Measurements from ENCODE around the gene AQP6. TPM values are rescaled to one million over a fixed set of nuclear protein-coding genes. Genes with fewer than 3 reads are reported as not detected.

Gene AQP6, protein sequence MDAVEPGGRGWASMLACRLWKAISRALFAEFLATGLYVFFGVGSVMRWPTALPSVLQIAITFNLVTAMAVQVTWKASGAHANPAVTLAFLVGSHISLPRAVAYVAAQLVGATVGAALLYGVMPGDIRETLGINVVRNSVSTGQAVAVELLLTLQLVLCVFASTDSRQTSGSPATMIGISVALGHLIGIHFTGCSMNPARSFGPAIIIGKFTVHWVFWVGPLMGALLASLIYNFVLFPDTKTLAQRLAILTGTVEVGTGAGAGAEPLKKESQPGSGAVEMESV
- polyA plus RNA-seq (2013) = 0.21 TPM

DNA sequence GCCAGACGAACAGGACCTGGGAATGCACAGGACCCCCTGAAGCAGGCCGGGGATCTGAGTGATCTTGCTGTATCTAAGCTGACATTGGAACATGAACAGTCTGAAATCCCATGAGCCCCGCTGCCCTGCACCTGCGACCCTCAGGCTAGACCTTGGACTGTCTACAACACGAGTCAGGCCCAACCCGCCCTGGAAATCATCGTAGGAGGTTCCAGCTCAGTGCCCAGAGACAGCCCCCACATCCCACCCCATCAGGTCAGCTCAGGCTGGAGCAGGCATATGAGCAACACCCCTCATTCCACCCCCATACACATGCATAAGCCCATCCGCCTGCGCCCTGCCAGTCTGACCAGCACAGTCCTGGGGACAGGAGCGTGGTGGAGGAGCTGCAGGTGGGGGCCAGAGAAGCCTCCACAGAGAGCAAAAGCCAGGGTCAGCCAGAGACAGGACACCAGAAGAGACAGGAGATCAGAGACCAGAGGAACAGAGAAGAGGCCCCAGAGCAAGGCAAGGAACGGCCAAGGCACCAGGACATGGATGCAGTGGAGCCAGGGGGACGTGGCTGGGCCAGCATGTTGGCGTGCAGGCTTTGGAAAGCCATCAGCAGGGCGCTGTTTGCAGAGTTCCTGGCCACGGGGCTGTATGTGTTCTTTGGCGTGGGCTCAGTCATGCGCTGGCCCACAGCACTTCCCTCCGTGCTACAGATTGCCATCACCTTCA, at the start of gene AQP6:
Gene AQP6 (plus strand): TSS at position 307 of the 720 bp plus-strand sequence. CDS start 227 bp downstream, at position 534.
- no peak within 1 kb of the TSS for H3K4me3 ChIP-seq (ENCODE audit: control insufficient read depth in 1 of 7, extremely low read depth in 1 of 7, insufficient read depth in 4 of 7, low read depth in 2 of 7, low read length in 6 of 7)
- H3K27ac ChIP-seq (ENCODE audit: insufficient read depth in 1 of 2, low read depth in 1 of 2, low read length in 2 of 2, poor library complexity in 1 of 2, severe bottlenecking in 2 of 2) = no peak within 1 kb of the TSS
- WGBS (ENCODE audit: insufficient coverage) = 92% methylated on average over 18 of the region's 18 CpGs
- peaks cover 0 to 2% (median 0%) of the 10 kb centered on the region in 5 experiments for H3K27me3 ChIP-seq (replicated peaks in 2 of 5; ENCODE audit: control insufficient read depth in 4 of 5, insufficient read depth in 5 of 5, low read length in 4 of 5)
- no peak for DNase-seq
- no peaks in the 10 kb centered on the region for H3K36me3 ChIP-seq (ENCODE audit: control insufficient read depth in 4 of 4, insufficient read depth in 4 of 4, low read length in 3 of 4)
- peaks cover 0 to 24% (median 21%) of the 10 kb centered on the region in 4 experiments for H3K4me1 ChIP-seq (ENCODE audit: control extremely low read depth in 1 of 4, control insufficient read depth in 4 of 4, insufficient read depth in 4 of 4, low read length in 3 of 4)
- H3K9me3 ChIP-seq (ENCODE audit: control extremely low read depth in 1 of 5, control insufficient read depth in 4 of 5, insufficient read depth in 2 of 5, low read depth in 1 of 5, low read length in 4 of 5) = no peaks in the 10 kb centered on the region
- ChIA-PET CTCF (interaction anchor here (1.4 to 12.6 kb wide), 4 partner anchors 10 to 94 kb away, joined by 4 to 209 read pairs (median 72); no protein-coding TSS in a partner anchor), POLR2A (no interaction called here)

DNA sequence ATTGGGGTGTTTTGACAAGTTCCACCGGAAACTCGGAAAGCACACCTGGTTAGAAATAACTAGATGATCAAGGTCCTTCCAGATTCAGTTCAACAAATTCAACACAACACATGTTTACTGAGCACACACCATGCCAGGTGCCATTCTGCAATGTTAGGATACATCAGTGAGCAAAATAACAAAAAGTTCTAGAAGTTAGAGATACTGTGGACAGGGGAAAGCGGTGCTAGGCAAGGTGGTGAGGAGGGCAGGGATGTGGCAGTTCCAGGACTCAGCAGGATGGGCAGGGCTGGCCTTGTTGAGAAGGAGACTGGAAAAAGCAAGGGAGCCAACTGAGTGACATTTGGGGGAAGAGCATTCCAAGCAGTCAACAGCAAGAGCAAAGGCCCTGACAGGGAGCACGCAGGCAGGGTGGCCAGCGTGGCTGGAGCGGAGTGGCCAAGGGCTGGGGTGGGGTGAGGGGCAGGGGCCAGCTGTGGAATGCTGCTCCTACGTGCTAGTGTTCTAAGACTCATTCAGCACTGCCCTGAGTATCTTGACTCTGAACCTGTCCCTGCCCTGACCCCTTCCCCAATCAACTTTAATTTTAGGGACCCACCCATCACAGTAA, 49.6 kb upstream of the AQP6 start:
- POLR2A ChIA-PET = interaction anchor here (0.6 kb wide), 1 partner anchor 292 kb away, joined by 3 read pairs; no protein-coding TSS in a partner anchor

DNA sequence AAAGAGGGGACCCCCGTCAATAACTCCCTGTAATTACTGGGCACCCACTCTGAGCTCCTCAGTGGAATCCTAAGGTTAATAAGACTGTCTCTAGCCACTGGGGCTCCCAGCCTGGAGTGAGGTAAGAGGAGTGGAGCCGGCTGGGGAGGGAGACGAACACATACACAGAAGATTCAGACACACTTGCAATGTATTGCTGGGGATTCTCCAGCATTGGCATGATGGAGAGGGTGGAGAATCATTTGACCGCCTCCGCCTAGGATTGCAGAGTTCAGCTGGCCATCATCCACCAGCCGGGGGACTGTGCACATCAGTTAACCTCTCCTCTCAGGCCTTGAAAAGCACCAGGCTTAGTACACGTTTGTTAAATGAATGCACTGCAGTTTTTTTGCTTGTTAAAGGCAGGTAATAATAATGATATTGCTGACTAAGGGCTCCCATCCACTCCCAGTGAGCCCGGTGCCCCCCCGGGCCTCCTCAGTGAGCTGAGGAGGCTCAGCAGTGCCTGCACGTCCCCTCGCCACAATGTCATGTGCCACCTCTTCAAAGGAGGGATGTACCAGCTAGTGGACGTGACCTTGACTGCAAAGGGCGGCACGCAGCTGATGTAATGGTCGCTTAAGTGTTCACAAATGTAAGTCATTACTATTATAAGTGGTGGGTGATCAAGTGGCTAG, 48.7 kb upstream of the AQP6 start:
- no peak overlapping the region for H3K27ac ChIP-seq (ENCODE audit: insufficient read depth in 1 of 2, low read depth in 1 of 2, low read length in 2 of 2, poor library complexity in 1 of 2, severe bottlenecking in 2 of 2)
- 95% methylated on average over 14 of the region's 15 CpGs for WGBS (ENCODE audit: insufficient coverage)
- H3K4me3 ChIP-seq (ENCODE audit: control insufficient read depth in 1 of 7, extremely low read depth in 1 of 7, insufficient read depth in 4 of 7, low read depth in 2 of 7, low read length in 6 of 7) = no peak overlapping the region
- H3K4me1 ChIP-seq (ENCODE audit: control extremely low read depth in 1 of 4, control insufficient read depth in 4 of 4, insufficient read depth in 4 of 4, low read length in 3 of 4) = no peaks in the 10 kb centered on the region
- peaks cover 0 to 3% (median 0%) of the 10 kb centered on the region in 5 experiments for H3K27me3 ChIP-seq (replicated peaks in 2 of 5; ENCODE audit: control insufficient read depth in 4 of 5, insufficient read depth in 5 of 5, low read length in 4 of 5)
- CTCF ChIA-PET = no interaction called here
- no peaks in the 10 kb centered on the region for H3K36me3 ChIP-seq (ENCODE audit: control insufficient read depth in 4 of 4, insufficient read depth in 4 of 4, low read length in 3 of 4)
- H3K9me3 ChIP-seq (ENCODE audit: control extremely low read depth in 1 of 5, control insufficient read depth in 4 of 5, insufficient read depth in 2 of 5, low read depth in 1 of 5, low read length in 4 of 5) = no peaks in the 10 kb centered on the region
- no peak for DNase-seq
- POLR2A ChIA-PET = no interaction called here

More for the DNA sequence above, 49.6 kb upstream of the AQP6 start:
- Histone ChIP-seq H3K27ac (ENCODE audit: insufficient read depth in 1 of 2, low read depth in 1 of 2, low read length in 2 of 2, poor library complexity in 1 of 2, severe bottlenecking in 2 of 2) (no peak overlapping the region), H3K4me3 (ENCODE audit: control insufficient read depth in 1 of 7, extremely low read depth in 1 of 7, insufficient read depth in 4 of 7, low read depth in 2 of 7, low read length in 6 of 7) (no peak overlapping the region), H3K27me3 (replicated peaks in 2 of 5; ENCODE audit: control insufficient read depth in 4 of 5, insufficient read depth in 5 of 5, low read length in 4 of 5) (peaks cover 0 to 2% (median 0%) of the 10 kb centered on the region in 5 experiments), H3K36me3 (ENCODE audit: control insufficient read depth in 4 of 4, insufficient read depth in 4 of 4, low read length in 3 of 4) (no peaks in the 10 kb centered on the region), H3K9me3 (ENCODE audit: control extremely low read depth in 1 of 5, control insufficient read depth in 4 of 5, insufficient read depth in 2 of 5, low read depth in 1 of 5, low read length in 4 of 5) (no peaks in the 10 kb centered on the region), H3K4me1 (ENCODE audit: control extremely low read depth in 1 of 4, control insufficient read depth in 4 of 4, insufficient read depth in 4 of 4, low read length in 3 of 4) (no peaks in the 10 kb centered on the region)
- no peak for DNase-seq
- CTCF ChIA-PET = no interaction called here
- WGBS (ENCODE audit: insufficient coverage) = 100% methylated on average over 2 of the region's 7 CpGs

DNA sequence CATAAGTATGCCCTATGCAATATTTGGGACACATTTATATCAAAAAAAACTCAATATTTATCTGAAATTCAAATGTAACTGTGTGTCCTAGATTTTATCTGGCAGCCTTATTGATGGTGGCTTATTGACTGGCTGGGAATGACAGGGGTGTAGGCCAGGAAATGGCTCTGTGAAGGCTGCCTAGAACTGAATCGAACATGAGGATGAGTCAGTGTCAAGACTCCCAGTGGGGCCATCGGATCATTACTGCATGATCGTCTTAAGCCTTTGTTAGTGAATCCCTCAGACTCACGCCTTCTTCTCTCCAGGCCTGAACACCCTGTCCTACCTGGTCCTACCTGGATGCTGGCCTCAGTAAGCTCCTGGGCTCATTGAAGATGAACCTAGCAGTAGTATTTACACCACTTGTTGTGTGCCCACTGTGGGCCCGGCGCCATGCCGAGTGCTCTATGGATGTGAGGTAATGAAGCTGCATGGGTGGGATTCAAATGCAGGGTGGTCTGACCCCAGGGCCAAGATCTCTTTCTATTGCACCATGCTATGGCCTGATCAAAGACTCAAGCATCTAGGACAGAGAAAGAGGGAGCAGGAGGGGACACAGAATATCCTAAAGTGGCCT, 48.0 kb upstream of the AQP6 start:
- CTCF ChIA-PET = interaction anchor here (1.8 kb wide), 1 partner anchor 21 kb away, joined by 10 read pairs; no protein-coding TSS in a partner anchor
- Histone ChIP-seq H3K4me3 (ENCODE audit: control insufficient read depth in 1 of 7, extremely low read depth in 1 of 7, insufficient read depth in 4 of 7, low read depth in 2 of 7, low read length in 6 of 7) (no peak overlapping the region), H3K36me3 (ENCODE audit: control insufficient read depth in 4 of 4, insufficient read depth in 4 of 4, low read length in 3 of 4) (no peaks in the 10 kb centered on the region), H3K4me1 (ENCODE audit: control extremely low read depth in 1 of 4, control insufficient read depth in 4 of 4, insufficient read depth in 4 of 4, low read length in 3 of 4) (no peaks in the 10 kb centered on the region), H3K27ac (ENCODE audit: insufficient read depth in 1 of 2, low read depth in 1 of 2, low read length in 2 of 2, poor library complexity in 1 of 2, severe bottlenecking in 2 of 2) (no peak overlapping the region), H3K27me3 (replicated peaks in 2 of 5; ENCODE audit: control insufficient read depth in 4 of 5, insufficient read depth in 5 of 5, low read length in 4 of 5) (peaks cover 0 to 10% (median 4%) of the 10 kb centered on the region in 5 experiments), H3K9me3 (ENCODE audit: control extremely low read depth in 1 of 5, control insufficient read depth in 4 of 5, insufficient read depth in 2 of 5, low read depth in 1 of 5, low read length in 4 of 5) (no peaks in the 10 kb centered on the region)
- DNase-seq = no peak
- POLR2A ChIA-PET = no interaction called here
- WGBS (ENCODE audit: insufficient coverage) = 95% methylated on average over 4 of the region's 7 CpGs

DNA sequence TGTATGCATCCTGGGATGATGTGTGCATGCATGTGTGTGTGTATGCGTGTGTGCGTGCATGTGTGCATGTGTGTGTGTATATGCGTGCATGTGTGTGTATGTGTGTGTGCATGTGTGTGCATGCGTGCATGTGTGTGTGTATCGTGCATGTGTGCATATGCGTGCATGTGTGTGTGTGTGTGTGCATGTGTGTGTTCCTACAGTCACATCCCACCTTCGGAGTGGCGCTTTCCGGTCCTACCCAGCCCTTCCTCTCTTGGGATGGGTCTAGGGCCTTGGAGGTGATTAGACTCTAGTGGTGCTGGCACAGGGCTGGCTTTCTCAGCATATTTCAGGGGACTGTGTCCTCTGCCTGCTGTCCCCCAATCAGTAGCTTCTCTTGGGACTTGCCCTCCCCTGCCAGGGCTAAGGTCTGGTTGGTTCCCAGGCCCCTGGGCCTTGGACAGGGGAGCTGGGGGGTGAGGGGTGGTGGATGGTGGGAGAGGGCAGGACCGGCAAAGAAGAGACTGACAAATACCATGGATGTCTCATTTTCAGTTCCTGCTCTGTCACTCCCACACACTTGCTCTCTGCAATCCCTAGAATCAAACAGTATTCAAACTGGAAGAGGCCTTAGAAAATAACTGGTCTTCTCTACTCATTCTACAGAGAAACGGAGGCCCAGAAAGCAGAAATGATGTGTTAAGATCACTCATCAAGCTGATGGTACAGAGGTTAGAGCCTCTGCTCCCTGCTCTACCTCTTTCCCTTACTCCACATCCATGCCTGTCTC, 47.1 kb upstream of the AQP6 start:
- Histone ChIP-seq H3K4me1 (ENCODE audit: control extremely low read depth in 1 of 4, control insufficient read depth in 4 of 4, insufficient read depth in 4 of 4, low read length in 3 of 4) (no peaks in the 10 kb centered on the region), H3K36me3 (ENCODE audit: control insufficient read depth in 4 of 4, insufficient read depth in 4 of 4, low read length in 3 of 4) (no peaks in the 10 kb centered on the region), H3K4me3 (ENCODE audit: control insufficient read depth in 1 of 7, extremely low read depth in 1 of 7, insufficient read depth in 4 of 7, low read depth in 2 of 7, low read length in 6 of 7) (no peak overlapping the region), H3K27ac (ENCODE audit: insufficient read depth in 1 of 2, low read depth in 1 of 2, low read length in 2 of 2, poor library complexity in 1 of 2, severe bottlenecking in 2 of 2) (no peak overlapping the region), H3K27me3 (replicated peaks in 2 of 5; ENCODE audit: control insufficient read depth in 4 of 5, insufficient read depth in 5 of 5, low read length in 4 of 5) (peaks cover 0 to 10% (median 4%) of the 10 kb centered on the region in 5 experiments), H3K9me3 (ENCODE audit: control extremely low read depth in 1 of 5, control insufficient read depth in 4 of 5, insufficient read depth in 2 of 5, low read depth in 1 of 5, low read length in 4 of 5) (no peaks in the 10 kb centered on the region)
- 100% methylated on average over 5 of the region's 11 CpGs for WGBS (ENCODE audit: insufficient coverage)
- CTCF ChIA-PET = interaction anchor here (1.8 kb wide), 1 partner anchor 20 kb away, joined by 10 read pairs; no protein-coding TSS in a partner anchor
- DNase-seq = no peak
- POLR2A ChIA-PET = interaction anchor here (0.6 kb wide), 1 partner anchor 541 kb away, joined by 4 read pairs; no protein-coding TSS in a partner anchor

DNA sequence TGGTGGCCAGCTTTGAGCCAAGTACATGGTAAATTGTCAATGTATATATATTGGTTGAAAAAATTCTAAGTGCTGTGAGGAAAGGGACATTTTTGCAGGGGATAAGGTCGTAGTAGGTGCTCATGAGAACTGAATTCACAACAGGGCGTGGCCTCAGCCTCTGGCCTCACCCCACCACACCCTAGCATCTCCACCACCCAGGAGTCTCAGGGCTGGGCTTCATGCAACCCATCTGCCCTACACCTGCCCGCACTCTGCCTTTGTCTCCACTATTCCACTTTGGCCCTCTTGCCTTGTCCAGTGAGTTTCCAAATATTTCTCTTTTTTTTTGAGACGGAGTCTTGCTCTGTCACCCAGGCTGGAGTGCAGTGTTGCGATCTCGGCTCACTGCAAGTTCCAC, 44.3 kb upstream of the AQP6 start:
- WGBS (ENCODE audit: insufficient coverage) = 94% methylated on average over 5 of the region's 6 CpGs

More for the DNA sequence above, 44.3 kb upstream of the AQP6 start:
- Histone ChIP-seq H3K36me3 (ENCODE audit: control insufficient read depth in 4 of 4, insufficient read depth in 4 of 4, low read length in 3 of 4) (no peaks in the 10 kb centered on the region), H3K4me3 (ENCODE audit: control insufficient read depth in 1 of 7, extremely low read depth in 1 of 7, insufficient read depth in 4 of 7, low read depth in 2 of 7, low read length in 6 of 7) (no peak overlapping the region), H3K4me1 (ENCODE audit: control extremely low read depth in 1 of 4, control insufficient read depth in 4 of 4, insufficient read depth in 4 of 4, low read length in 3 of 4) (no peaks in the 10 kb centered on the region), H3K27ac (ENCODE audit: insufficient read depth in 1 of 2, low read depth in 1 of 2, low read length in 2 of 2, poor library complexity in 1 of 2, severe bottlenecking in 2 of 2) (no peak overlapping the region), H3K27me3 (replicated peaks in 2 of 5; ENCODE audit: control insufficient read depth in 4 of 5, insufficient read depth in 5 of 5, low read length in 4 of 5) (peaks cover 0 to 8% (median 6%) of the 10 kb centered on the region in 5 experiments), H3K9me3 (ENCODE audit: control extremely low read depth in 1 of 5, control insufficient read depth in 4 of 5, insufficient read depth in 2 of 5, low read depth in 1 of 5, low read length in 4 of 5) (no peaks in the 10 kb centered on the region)
- DNase-seq = no peak
- ChIA-PET POLR2A (no interaction called here), CTCF (interaction anchor here (0.8 to 3.7 kb wide), 6 partner anchors 14 to 83 kb away, joined by 3 to 23 read pairs (median 3); no protein-coding TSS in a partner anchor)
